MCF 10A (cell line): ENCODE data around the gene NKD1. TPM values are rescaled to one million over a fixed set of nuclear protein-coding genes. Genes with fewer than 3 reads are reported as not detected.

ENCODE experiments used
- BruUV-seq: library from RNA; stranded (reverse); fragments of 400-500 nt; replicated peaks from 2 replicates; lab custom pipeline; 2021; lab: Mats Ljungman, UMichigan
- CTCF ChIA-PET: fragments of 300-600 bp; sonication (Branson Sonifier 250); formaldehyde crosslinking; extraction: SDS; loops from one replicate; lab custom pipeline; 2021; ENCODE audit warnings: antibody characterized with exemption, inconsistent platforms; lab: Yijun Ruan, JAX
- POLR2A ChIA-PET: fragments of 300-600, 350-650 bp; sonication (Branson Sonifier 250); formaldehyde crosslinking; extraction: SDS; loops from one replicate; lab custom pipeline; 2020; ENCODE audit warnings: antibody characterized with exemption, inconsistent platforms; lab: Yijun Ruan, JAX
- DNase-seq: peaks from one replicate; pipeline ENCODE4 v3.0.0-alpha.2; 2018; ENCODE audit not compliant: unreplicated experiment
- H3K27ac Mint-ChIP-seq: one replicate; pipeline ENCODE4 v1.8.0; 2022; ENCODE audit warnings: mild to moderate bottlenecking, low read depth, mixed read lengths; ENCODE audit not compliant: unreplicated experiment
- H3K27me3 Mint-ChIP-seq: one replicate; pipeline ENCODE4 v1.8.0; 2022; ENCODE audit warnings: mixed read lengths; ENCODE audit not compliant: insufficient read depth, unreplicated experiment
- H3K36me3 Mint-ChIP-seq: one replicate; pipeline ENCODE4 v1.8.0; 2022; ENCODE audit warnings: mild to moderate bottlenecking, moderate library complexity, mixed read lengths; ENCODE audit not compliant: insufficient read depth, unreplicated experiment
- H3K4me1 Mint-ChIP-seq: one replicate; pipeline ENCODE4 v1.8.0; 2022; ENCODE audit warnings: mixed read lengths; ENCODE audit not compliant: insufficient read depth, unreplicated experiment
- H3K4me3 Mint-ChIP-seq: one replicate; pipeline ENCODE4 v1.8.0; 2022; ENCODE audit warnings: mild to moderate bottlenecking, moderate library complexity, mixed read lengths; ENCODE audit not compliant: unreplicated experiment
- H3K9me3 Mint-ChIP-seq: one replicate; pipeline ENCODE4 v1.8.0; 2022; ENCODE audit warnings: mixed read lengths; ENCODE audit not compliant: unreplicated experiment
- intact Hi-C: fragments of 100-400 bp; cut with micrococcal nuclease; formaldehyde crosslinking; loops from 2 replicates; pipeline ENCODE4 v1.14.1; 2022
- total RNA-seq: library from RNA; stranded (reverse); gene quantifications from 2 replicates; pipeline ENCODE4 v1.2.3, GENCODE V29; 2022
- TF ChIP-seq, protein P1 (sequence below): fragments of 200-600 bp; IDR thresholded peaks from one replicate; pipeline ENCODE4 v1.8.0; 2022; ENCODE audit warnings: antibody characterized with exemption, mild to moderate bottlenecking; ENCODE audit not compliant: unreplicated experiment

NKD1 gene
- total RNA-seq, 1 experiment from 2014 or later = 0.07 TPM

DNA sequence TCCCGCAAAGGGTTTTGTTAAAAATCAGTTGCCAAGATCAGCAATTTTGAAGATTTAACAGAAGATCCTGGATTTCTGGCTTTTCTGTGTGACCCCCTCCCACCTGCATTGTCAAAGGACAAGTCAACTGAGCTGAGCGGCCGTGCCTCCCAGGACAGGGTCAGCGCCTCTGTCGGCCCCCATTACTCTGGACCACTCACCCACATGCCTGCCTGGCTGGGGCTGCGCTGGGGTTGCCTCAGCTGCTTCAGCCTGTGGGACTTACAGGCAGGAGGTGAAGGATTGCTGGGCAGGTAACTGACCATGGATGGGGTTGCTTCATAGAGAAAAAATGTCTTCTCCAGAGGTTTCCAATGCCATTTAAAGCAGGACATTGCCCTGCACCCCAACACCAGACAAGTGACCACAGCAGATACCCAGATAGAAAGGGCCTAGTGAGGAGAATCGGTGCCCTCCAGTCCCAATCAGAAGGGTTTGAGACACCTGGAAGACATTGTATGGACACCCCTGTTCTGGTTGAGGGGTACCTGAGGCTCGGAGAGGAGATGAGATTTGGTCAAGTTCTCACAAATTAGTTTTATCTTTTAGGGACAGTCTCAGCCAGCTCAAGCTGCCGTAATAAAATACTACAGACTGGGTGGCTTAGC is 80.1 kb downstream of the NKD1 start:
- H3K27me3 Mint-ChIP-seq = no peaks in the 10 kb centered on the region
- DNase-seq = no peak
- intact Hi-C loops = no loop called here
- TF ChIP-seq, protein P1, sequence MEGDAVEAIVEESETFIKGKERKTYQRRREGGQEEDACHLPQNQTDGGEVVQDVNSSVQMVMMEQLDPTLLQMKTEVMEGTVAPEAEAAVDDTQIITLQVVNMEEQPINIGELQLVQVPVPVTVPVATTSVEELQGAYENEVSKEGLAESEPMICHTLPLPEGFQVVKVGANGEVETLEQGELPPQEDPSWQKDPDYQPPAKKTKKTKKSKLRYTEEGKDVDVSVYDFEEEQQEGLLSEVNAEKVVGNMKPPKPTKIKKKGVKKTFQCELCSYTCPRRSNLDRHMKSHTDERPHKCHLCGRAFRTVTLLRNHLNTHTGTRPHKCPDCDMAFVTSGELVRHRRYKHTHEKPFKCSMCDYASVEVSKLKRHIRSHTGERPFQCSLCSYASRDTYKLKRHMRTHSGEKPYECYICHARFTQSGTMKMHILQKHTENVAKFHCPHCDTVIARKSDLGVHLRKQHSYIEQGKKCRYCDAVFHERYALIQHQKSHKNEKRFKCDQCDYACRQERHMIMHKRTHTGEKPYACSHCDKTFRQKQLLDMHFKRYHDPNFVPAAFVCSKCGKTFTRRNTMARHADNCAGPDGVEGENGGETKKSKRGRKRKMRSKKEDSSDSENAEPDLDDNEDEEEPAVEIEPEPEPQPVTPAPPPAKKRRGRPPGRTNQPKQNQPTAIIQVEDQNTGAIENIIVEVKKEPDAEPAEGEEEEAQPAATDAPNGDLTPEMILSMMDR = no peak
- ChIA-PET CTCF (interaction anchor here (1.0 kb wide), 1 partner anchor 157 kb away, joined by 3 read pairs; no protein-coding TSS in a partner anchor), POLR2A (no interaction called here)
- no peaks in the 10 kb centered on the region for H3K9me3 Mint-ChIP-seq
- H3K27ac Mint-ChIP-seq = no peak overlapping the region
- H3K4me1 Mint-ChIP-seq = no peaks in the 10 kb centered on the region
- H3K4me3 Mint-ChIP-seq = no peak overlapping the region
- no TSS peak for BruUV-seq
- no peaks in the 10 kb centered on the region for H3K36me3 Mint-ChIP-seq

DNA sequence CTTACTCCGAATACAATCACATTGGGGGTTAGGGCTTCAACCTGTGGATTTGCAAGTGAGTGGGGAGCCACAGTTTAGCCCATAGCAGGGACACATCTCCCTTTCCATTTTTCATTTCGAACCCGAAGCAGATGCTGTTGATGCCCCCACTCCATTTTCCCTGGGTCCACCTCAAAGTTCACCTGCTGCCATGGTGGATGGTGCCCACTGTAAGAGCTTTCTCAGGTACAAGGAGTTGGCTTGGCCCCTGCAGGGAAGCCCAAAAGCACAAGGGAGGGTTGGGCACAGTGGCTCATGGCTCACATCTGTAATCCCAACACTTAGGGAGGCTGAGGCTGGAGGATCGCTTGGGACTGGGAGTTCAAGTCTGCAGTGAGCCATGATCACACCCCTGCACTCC is 81.1 kb downstream of the NKD1 start:
- Mint-ChIP-seq H3K4me3 (no peak overlapping the region), H3K4me1 (no peaks in the 10 kb centered on the region), H3K27me3 (no peaks in the 10 kb centered on the region), H3K27ac (no peak overlapping the region), H3K9me3 (no peaks in the 10 kb centered on the region), H3K36me3 (no peaks in the 10 kb centered on the region)
- no peak for DNase-seq
- no TSS peak for BruUV-seq
- TF ChIP-seq, protein P1 = no peak
- ChIA-PET CTCF (interaction anchor here (1.0 kb wide), 1 partner anchor 36 kb away, joined by 3 read pairs; no protein-coding TSS in a partner anchor), POLR2A (no interaction called here)
- intact Hi-C loops = no loop called here

DNA sequence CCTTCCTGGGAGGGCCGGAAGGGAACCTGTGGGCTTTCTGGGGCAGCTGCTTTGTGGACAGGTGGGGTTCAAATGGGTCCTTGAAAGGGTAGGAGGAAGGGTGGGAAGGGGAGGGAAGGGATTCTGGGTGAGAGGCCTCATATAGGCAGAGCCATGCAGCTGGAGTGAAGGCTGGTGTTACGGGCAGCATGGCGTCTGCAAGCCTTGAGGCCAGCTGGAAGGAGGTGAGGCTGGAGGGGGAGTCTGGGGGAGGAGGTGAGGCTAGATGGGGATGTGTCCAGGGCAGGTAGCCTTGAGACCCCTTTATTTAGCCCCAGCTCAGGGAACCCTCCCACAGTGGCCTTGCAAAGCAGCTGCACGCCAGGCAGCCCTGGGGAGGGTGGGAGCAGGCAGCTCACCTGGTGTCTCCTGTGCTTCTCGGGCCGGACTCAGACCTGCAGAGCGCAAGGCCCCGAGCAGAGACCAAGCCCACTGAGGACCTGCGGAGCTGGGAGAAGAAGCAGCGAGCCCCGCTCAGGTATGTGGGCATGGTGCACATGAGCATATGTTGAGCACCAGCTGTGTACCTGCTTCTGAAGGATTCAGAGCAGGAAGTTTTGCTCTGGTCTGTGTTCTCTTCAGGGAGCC is 82.3 kb downstream of the NKD1 start:
- Mint-ChIP-seq H3K4me1 (no peaks in the 10 kb centered on the region), H3K4me3 (no peak overlapping the region), H3K27me3 (no peaks in the 10 kb centered on the region), H3K36me3 (no peaks in the 10 kb centered on the region), H3K27ac (no peak overlapping the region), H3K9me3 (no peaks in the 10 kb centered on the region)
- ChIA-PET CTCF (no interaction called here), POLR2A (no interaction called here)
- no peak for DNase-seq
- BruUV-seq = no TSS peak
- intact Hi-C loops = no loop called here
- TF ChIP-seq, protein P1 = no peak

DNA sequence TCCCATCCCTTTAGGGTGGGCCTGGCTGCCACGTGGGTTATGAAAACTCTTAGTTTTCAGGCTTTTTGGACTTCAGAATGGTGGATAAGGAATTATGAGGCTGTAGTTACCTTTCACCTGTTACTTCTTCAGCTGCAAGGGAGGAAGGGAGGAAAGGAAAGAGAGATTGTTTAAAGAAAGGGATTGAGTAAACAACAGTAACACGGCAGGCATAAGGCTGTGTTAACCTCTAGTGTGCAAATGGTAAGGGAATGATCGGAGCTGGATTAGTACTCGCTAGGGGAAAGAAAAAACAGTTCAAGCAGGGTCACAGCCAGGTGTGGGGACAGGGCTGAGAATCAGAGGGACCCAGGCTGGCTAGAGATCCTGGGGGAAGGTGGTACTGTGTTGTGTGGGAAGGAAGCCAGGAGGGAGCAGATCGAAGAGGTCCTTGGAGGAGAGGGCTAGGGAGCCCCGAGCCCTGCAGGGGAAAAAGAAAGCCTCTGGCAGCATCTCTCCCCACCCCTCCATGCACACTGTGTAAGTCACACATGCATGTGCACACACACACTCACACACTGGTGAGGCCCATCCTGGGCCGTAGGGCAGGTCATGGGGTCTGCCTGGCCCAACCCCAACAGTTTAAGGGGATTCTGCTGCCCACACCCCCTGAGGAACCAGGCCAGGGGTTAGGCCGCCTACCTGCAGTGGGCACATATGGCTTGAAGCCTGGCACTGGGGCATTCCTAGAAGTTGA is 83.2 kb downstream of the NKD1 start:
- Mint-ChIP-seq H3K27me3 (no peaks in the 10 kb centered on the region), H3K27ac (no peak overlapping the region), H3K9me3 (no peaks in the 10 kb centered on the region), H3K36me3 (no peaks in the 10 kb centered on the region), H3K4me1 (no peaks in the 10 kb centered on the region), H3K4me3 (no peak overlapping the region)
- POLR2A ChIA-PET = no interaction called here
- CTCF ChIA-PET = interaction anchor here (0.5 kb wide), 1 partner anchor 13 kb away, joined by 4 read pairs; no protein-coding TSS in a partner anchor
- BruUV-seq = no TSS peak
- TF ChIP-seq, protein P1 = no peak
- DNase-seq = no peak
- intact Hi-C loops = no loop called here
